ENCODE results near the gene VPS13D.
"Not testable (repeated sequence)": the region's sequence is repeated elsewhere in the genome, so short reads cannot be mapped to it uniquely, and the experiment has no call there.

The VPS13D gene

DNA sequence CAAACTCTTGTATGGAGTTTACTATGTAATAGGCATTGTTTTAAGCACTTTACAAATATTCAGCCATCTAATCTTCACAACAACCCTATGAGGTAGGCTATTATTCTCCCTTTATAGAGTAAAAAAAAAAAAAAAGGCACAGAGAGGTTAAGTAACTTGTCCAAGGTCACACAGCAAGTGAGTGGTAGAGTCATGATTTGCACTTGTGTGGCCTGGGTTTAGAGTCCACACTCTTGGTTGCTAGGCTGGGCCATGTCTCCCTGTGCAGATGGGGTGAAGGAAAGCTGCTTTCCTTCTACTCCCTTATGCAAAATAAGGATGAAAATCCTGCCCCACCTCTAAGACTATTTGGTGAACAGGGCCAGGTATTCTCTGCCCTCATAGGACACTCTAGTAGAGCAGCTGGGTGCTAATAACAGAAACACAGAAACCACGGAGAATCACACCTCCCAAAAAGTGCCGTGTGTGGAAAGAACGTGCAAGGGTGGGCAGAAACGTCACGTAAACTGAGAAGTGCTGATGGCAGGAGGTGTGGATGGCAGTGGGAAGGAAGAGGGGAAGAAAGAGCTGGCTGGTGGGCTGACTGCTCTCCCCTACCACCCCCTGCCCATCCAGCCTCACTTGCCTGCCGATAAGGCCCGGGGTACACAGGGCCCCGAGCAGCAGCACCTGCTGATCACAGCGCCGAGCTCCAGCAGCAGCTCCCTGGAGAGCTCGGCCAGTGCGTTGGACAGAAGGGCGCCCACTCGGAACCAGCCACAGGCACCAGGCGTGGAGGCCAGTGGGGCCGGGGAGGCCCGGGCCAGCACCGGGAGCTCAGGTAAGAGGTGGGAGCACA, 28.3 kb upstream of the VPS13D start:
- DNase-seq, result peak; percentile 59

DNA sequence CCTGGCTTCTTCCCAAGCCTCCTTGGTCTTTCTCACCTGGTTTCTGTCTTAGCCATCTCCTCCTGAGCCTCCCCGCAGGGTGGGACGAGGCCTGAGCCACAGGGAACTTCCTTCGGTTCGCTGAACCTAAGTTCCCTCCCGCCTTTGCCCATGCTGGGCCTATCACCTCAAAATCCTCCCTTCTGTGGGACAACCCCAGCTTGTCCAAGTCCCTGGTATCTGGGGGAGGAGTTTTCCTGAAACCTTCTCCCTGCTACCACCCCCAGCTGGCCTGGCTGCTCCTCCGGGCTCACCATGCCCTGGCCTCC, 27.7 kb upstream of the VPS13D start:
- DNase-seq, result no peak

DNA sequence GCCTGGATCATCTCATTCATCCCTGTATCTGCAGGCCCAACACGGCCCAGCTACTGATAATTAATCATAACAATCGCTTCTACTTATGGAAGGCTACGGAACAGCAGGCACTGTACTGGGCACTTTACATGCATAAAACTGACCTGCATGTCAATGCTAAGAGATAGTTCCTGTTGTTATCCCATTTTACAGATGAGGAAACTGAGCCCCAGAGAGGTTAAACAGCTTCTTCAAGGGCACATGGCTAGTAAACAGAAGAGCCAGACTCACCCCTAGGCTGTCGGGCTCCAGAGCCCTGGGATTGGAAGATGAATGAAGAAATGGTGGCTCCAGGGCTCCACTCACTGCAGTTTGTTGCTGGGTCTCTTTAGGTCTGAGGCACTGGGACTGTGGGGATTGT, 27.3 kb upstream of the VPS13D start:
- DNase-seq, result no peak

DNA sequence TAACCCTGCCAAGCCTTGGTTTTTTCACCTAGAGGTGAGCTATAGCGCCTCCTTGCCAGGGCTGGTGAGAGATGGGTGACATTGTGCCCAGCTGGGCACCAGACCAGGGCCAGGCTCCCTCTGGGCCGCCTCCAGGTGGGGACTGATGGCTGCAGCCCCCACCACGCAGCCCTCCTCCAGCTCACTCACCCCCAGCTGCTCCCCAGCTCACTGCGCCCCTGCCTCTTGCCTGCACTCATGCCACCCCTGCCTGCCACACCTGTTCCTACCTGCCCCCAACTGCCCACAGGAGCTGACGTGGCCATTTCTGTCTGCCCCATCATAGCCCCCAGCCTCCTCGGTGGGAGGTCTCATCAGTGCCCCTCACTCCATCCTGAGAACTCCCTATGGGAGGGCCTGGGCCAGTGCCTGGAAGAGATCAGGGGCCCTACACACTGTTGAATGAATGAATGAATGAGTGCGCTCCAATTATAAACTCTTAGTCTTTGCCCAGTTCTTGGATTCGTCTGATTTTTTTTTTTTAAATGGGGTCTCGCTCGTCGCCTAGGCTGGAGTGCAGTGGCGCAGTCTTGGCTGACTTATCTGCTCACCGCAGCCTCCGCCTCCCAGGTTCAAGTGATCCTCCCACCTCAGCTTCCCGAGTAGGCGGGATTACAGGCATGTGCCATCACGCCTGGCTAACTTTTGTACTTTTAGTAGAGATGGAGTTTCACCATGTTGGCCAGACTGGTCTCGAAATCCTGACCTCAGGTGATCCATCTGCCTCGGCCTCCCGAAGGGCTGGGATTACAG, 26.4 kb upstream of the VPS13D start:
- no peak for DNase-seq

DNA sequence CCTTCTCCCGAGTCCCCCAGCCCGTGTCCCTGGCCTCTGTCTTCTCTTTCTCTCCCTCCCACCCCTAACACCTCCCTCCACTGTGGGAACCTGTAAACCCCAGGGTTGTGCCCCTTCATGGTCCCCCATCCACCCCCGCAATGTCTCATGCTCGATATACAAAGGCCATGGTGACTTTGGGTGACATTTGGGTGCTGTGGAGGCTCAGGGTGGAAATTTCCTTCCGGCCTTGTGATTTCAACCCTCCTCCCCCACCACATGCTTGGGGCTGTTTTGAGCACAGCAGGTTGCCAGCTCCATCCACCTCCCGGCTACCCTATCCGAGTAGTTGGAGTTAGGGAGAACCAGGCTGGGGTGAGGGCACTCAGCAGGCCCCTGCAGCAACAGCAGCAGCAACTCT, 25.7 kb upstream of the VPS13D start:
- DNase-seq, result peak; percentile 42

DNA sequence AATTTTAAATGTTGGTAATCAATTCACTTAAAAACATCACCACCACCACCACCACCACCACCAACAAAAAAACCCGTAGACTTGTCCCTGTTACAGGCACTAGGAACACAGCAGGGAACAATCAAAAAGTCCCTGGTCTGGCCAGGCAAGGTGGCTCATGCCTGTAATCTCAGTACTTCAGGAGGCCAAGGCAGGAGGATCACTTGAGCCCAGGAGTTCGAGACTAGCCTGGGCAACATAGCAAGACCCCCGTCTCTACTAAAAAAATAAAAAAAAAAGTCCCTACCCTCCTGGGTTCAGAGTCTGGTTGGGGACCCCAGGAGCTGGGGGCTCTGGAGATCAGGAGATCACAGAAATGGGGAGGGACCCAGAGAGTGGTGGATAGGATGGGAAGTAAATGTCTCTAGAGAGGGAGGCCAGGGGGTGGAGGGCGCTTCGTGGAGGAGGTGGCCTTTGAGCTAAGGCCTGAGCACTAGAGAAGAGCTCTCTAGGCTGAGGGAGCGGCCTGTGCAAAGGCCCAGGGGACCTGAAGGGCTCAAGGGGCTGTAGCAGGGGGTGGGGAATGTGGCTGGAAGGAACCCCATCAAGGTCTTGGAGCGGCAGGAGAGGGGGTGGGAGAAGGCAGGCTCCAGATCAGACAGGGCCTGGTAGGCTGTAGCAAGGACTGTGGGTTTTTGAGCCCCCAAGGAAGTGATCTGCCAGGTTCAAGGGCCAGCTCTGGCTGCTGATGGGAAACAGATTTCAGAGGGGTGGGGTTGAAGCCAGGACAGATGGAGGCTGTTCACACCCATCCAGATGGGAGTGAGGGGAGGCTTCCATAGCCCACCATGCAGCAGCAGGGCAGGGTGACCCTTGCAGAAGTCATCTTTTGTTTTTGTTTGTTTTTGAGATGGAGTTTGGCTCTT, 24.8 kb upstream of the VPS13D start:
- DNase-seq, result no peak

DNA sequence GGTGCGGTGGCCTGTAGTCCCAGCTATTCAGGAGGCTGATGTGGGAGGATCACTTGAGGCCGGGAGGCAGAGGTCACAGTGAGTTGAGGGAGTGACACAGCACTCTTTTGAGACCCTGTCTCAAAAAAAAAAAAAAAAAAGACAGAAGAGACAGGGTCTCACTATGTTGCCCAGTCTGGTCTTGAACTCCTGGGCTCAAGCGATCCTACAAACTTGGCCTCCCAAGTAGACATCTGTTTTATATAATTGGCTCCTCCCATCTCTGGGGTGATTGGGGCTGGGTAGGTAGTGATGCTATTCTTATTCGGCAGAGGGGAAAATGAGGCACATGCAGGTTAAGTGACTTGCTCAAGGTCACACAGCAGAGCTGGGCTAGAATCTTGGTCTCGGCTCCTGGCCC, 23.6 kb upstream of the VPS13D start:
- DNase-seq, result no peak

DNA sequence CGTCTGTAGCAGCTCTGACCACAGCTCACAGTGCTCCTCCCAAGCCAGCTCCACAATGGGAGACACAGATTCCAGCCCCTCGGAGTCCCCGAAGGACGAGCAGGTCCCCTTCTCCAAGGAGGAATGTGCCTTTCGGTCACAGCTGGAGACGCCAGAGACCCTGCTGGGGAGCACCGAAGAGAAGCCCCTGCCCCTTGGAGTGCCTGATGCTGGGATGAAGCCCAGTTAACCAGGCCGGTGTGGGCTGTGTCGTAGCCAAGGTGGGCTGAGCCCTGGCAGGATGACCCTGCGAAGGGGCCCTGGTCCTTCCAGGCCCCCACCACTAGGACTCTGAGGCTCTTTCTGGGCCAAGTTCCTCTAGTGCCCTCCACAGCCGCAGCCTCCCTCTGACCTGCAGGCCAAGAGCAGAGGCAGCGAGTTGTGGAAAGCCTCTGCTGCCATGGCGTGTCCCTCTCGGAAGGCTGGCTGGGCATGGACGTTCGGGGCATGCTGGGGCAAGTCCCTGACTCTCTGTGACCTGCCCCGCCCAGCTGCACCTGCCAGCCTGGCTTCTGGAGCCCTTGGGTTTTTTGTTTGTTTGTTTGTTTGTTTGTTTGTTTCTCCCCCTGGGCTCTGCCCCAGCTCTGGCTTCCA, 22.9 kb upstream of the VPS13D start:
- no peak for DNase-seq

DNA sequence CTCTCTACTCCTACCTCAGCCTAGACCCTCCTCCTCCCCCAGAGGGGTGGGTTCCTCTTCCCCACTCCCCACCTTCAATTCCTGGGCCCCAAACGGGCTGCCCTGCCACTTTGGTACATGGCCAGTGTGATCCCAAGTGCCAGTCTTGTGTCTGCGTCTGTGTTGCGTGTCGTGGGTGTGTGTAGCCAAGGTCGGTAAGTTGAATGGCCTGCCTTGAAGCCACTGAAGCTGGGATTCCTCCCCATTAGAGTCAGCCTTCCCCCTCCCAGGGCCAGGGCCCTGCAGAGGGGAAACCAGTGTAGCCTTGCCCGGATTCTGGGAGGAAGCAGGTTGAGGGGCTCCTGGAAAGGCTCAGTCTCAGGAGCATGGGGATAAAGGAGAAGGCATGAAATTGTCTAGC, 21.6 kb upstream of the VPS13D start:
- DNase-seq, result no peak

DNA sequence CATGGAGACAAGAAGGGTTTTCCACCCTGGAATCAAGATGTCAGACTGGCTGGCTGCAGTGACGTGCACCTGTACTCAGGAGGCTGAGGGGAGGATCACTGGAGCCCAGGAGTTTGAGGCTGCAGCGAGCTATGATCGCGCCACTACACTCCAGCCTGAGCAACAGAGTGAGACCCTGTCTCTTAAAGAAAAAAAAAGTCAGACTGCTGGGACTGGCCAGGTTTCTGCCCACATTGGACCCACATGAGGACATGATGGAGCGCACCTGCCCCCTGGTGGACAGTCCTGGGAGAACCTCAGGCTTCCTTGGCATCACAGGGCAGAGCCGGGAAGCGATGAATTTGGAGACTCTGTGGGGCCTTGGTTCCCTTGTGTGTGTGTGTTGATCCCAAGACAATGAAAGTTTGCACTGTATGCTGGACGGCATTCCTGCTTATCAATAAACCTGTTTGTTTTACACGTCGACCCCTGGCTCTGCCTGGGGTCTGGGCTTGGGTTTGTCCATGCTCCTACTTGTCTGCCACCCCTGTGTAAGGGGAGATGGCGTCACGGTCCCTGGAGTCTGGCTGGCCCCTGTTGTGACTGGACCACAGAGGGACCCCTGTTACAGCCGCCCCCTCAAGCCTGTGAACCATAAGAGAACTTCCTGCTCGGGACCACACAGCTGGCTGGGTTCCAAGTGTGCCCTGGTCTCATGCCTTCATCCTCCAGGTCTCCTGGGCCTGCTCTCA, 20.9 kb upstream of the VPS13D start:
- DNase-seq, result peak; percentile 85

DNA sequence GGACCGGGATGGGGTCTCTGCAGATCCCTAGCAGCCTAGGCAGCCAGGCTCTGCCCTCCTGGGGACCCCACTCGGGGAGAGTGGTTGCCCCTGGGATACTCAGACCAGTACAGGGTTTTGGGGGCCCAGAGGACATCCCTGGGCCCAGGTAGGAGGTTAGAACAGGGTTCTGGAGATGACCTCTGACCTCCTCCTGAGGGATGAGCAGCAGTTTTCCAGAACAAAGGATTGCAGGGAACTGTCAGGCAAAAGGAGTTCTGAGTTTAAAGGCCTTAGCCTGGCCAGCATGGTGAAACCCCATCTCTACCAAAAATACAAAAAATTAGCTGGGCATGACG, 20.4 kb upstream of the VPS13D start:
- no peak for DNase-seq

DNA sequence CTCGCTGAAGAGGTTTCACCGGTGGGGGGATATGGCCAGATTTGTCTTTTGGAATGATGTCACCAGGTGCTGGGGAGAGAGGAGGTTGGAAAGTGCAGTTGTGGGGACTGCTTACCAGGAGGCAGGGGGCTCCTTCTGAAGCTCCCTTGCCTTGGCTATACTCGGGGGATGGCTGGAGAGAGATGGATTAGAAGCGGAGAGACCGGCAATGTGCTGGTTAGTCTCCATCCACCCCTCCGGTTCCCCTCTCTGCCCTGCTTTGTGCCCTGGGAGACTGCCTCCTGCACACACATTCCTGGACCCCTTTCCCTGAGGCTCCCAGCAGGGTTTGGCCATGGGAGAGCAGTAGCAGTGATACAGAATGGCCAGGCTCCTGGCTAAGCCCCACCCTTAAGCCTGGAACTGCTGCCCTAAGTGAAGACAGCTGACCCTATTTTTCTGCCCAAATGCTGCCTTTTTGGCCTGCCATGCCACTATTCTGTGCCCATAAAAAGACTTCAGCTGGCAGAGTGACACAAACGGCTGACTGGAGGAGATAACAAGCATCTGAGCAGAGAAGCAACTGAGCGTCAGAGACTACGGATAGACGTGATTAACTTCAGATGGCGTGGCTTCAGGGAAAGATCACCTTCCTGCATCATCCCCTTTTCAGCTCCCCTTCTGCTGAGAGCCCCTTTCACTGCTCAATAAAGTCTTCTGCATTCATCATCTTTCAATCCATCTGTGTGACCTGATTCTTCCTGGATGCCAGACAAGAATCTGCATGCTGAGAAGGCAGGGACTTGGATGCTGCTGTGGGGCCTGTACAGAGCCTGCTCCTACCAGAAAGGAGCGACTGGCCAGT, 14.5 kb upstream of the VPS13D start:
- no peak for DNase-seq

DNA sequence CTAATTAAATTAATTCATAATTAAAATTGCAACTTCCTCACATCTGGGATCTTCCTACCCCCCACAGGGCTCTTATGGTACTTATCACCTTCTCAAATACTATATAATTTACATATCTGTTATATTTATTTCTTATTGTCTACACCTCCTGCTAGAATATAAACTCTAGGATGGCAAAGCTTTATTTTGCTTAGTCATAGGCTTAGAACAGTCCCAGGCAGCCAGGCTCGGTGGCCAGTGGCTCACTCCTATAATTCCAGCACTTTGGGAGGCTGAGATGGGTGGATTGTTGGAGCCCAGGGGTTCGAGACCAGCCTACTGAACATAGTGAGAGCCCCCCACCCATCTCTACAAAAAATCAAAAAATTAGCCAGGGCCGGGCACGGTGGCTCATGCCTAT, 10.0 kb upstream of the VPS13D start:
- no peak for DNase-seq

DNA sequence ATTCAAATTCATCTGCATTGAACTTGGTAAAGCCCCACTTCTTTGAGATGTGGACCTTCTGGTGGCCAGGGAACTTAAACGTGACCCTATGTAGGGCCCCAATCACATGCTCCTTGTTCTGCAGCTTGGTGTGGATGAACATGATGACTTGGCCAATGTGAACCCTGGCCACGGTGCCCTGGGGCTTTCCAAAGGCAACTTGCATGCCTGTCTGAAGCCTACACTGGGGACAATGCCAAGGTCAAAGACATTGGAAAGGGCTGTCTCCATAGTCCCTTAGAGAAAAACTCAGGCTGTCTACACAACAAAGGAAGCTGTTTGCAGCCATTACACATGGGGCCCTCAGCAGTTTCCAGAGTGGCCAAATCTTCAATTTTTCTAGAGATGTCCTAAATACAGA, 8.9 kb upstream of the VPS13D start:
- no peak for DNase-seq

DNA sequence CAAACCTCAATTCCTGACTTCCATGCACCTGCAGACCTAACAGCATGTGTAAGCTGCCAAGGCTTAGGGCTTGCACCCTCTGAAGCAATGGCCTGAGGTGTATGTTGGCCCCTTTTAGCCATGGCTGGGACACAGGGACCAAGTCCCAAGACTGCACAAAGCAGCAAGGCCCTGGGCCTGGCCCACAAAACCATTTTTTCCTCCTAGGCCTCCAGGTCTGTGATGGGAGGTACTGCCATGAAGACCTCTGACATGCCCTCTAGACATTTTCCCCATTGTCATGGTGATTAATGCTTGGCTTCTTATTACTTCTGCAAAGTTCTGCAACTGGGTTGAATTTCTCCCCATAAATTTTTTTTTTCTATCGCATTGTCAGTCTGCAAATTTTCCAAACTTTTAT, 7.1 kb upstream of the VPS13D start:
- not testable (repeated sequence) for DNase-seq

DNA sequence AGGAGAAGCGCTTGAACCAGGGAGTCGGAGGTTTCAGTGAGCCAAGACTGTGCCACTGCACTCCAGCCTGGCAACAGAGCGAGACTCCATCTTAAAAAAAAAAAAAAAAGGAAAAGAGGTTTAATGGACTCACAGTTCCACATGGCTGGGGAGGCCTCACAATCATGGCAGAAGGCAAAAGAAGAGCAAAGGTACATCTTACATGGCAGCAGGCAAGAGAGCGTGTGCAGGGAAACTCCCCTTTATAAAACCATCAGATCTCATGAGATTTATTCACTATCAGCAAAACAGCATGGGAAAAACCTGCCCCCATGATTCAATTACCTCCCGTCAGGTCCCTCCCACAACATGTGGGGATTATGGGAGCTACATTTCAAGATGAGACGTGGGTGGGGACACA, 5.7 kb upstream of the VPS13D start:
- not testable (repeated sequence) for DNase-seq

DNA sequence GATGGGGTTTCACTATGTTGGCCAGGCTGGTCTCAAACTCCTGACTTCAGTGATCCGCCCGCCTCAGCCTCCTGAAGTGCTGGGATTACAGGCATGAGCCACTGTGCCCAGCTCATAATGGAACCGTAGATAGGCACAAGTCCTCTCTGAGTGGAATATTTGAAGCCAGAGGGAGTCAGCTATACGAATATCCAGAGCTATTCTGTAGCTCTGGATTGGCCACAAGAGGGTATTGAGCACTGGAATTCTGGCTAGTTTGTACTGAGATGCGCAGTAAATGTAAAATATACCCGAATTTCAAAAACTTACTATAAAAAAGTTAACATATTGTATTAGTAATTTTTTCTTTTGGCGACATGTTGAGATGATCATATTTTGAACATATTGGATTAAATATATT, 851 bp upstream of the VPS13D start:
- DNase-seq, result no peak

DNA sequence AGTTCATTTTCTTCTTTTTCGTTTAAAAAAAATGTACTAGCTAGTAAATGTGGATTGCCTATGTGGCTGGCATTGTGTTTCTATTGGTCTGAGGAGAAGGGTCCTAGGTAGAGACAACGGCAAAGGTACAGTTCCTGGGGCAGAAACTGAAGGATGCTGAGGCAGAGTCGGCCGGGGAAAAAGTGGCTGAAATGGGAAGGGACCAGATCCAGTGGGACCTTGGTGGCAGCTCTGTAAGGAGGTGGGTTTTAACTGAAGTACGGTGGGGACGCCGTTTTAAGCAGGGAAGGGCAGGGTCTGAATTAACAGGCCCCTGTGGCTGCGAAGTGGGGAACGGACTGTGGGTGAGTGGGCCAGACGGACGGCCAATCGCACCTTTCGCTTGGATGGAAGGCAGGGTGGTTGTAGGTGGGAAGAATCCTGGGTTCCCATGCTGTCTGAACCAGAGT, 420 bp upstream of the VPS13D start:
- DNase-seq, result no peak

DNA sequence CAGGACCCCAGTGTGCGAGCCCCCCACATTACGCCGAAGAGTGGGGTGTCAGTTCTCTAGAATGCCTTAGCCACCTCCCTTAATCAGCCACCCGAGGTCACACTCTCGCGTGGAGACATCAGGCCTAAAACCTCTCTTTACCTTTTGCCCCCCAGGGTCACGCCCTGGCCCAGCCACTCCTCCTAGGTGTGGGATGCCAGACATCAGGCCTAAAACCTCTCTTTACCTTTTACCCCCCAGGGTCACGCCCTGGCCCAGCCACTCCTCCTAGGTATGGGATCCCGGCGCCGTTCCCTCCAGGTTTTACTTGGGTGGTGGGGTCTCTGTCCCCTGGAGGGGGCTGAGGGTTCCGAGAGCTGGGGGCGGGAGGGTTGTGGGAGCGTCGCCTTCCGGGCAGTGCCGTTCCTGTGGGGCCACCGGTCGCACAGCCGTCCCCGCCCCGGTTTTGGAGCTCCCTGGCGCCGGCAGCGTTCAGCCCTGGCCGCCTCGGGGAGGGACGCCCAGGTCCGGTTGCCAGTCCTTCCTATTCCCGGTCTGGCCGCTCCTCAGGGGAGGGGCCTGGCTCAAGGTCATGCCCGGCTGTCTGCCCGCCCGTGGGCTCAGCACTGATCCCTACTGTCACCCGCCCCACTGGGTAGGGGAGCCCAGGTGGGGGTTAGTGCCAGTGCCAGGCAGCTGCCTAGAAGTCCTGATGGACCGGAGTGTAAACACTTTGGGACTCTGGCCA, 882 bp downstream of the VPS13D start:
- DNase-seq, result peak; percentile 40

DNA sequence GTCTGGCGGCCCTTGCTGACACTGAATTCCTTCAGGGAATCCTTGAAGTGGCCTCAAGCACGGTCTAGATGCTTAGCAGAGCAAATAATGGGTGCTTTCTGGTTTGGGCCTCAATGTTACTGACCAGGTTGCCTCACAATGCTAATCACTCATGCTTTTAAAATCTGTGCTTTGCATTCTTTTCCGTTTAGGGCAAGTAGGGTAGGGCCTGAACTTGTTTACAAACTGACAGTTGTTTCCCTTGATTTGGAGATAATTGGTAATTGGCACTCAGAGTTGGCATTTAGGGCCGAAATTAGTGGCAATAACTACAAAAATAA, 1.4 kb downstream of the VPS13D start:
- no peak for DNase-seq

DNA sequence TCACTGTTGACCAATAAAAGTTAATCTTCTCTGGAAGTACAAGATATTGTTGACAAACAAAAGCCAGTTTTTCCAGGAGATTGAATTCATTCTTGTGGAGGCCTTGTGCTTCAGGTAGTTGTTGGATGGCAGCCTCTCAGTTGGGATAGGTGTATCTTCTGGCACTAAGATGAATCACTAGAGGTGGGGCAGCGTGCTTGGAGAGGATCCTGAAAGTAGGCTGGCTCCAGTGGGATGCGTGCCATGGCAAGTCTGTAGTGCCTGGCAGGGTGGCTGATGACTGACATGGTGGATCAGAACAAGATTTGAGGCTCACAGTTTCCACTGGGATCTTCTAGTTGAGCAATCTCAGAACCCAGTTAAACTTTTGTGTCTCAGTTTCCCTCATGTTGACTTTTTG, 2.4 kb downstream of the VPS13D start:
- DNase-seq, result no peak

Data from CD4-positive, alpha-beta T cell treated with Interleukin-17A for 1 hour (primary cell).